Transverse colon (tissue), 4 donors: ENCODE measurements around the gene SNX22. TPM values are rescaled to one million over a fixed set of nuclear protein-coding genes. Genes with fewer than 3 reads are reported as not detected.

Source experiments
- DNase-seq: peaks from one replicate; pipeline ENCODE4 v3.0.0-alpha.2; 2019
- H3K27ac ChIP-seq, 4 donors: fragments of 200-600 bp; sonication (generic); 2 replicates each; pipeline ENCODE4 v1.5.1; 2016 to 2018; ENCODE audit warnings: inconsistent platforms in 4 of 4
- H3K27me3 ChIP-seq: fragments of 200-600 bp; sonication (generic); 2 replicates; pipeline ENCODE4 v1.5.1; 2017; ENCODE audit warnings: inconsistent platforms
- H3K36me3 ChIP-seq, 4 donors: fragments of 200-600 bp; sonication (generic); 2 replicates each; pipeline ENCODE4 v1.5.1; 2017 to 2019; ENCODE audit warnings: inconsistent platforms in 4 of 4
- H3K4me1 ChIP-seq, 4 donors: fragments of 200-600 bp; sonication (generic); 2 replicates each; pipeline ENCODE4 v1.5.1; 2017 to 2020; ENCODE audit warnings: inconsistent platforms in 4 of 4
- H3K4me3 ChIP-seq, 4 donors: fragments of 200-600 bp; sonication (generic); 1 replicate in 1 of 4; 2 replicates in 3 of 4; pipeline versions ENCODE4 v1.5.1 to v1.6.1; 2017 to 2019; ENCODE audit warnings: inconsistent platforms in 4 of 4
- H3K9me3 ChIP-seq, 2 donors: fragments of 200-600 bp; sonication (generic); 2 replicates each; pipeline ENCODE4 v1.5.1; 2017 to 2019; ENCODE audit warnings: inconsistent platforms in 2 of 2
- CTCF ChIP-seq, 5 experiments: fragments of 200-600 bp in 3 of 5; fragments of 450-650 bp in 2 of 5; sonication (generic) in 3 of 5; IDR thresholded peaks; 1 replicate in 2 of 5; 2 replicates in 3 of 5; pipeline ENCODE4 v1.5.1; 2016 to 2017; ENCODE audit warnings: antibody characterized with exemption in 5 of 5, inconsistent platforms in 3 of 5, mild to moderate bottlenecking in 2 of 5, moderate library complexity in 1 of 5
- EP300 ChIP-seq: sonication (generic); formaldehyde crosslinking; IDR thresholded peaks from one replicate; pipeline ENCODE4 v1.6.1; 2017; ENCODE audit warnings: antibody characterized with exemption, low read depth
- POLR2A ChIP-seq: fragments of 450-650 bp; IDR thresholded peaks from one replicate; pipeline ENCODE4 v1.6.1; 2016; ENCODE audit warnings: antibody characterized with exemption, mild to moderate bottlenecking, moderate library complexity
- POLR2AphosphoS5 ChIP-seq, 3 donors: sonication (generic); formaldehyde crosslinking; IDR thresholded peaks; one replicate each; pipeline ENCODE4 v1.6.1; 2016; ENCODE audit warnings: antibody characterized with exemption in 3 of 3
- WGBS, 2 donors: methylation state at CpG; one replicate each; pipeline ENCODE4 v1.1.5; 2018; ENCODE audit warnings: low coverage in 1 of 2; 5-methylcytosine and 5-hydroxymethylcytosine counted together
- in situ Hi-C, 4 donors: fragments of 200-750 bp; cut with MboI; loops; one replicate each; pipeline versions ENCODE4 v1.15.0 to v1.15.1; 2017; ENCODE audit warnings: low sequenced_read_pairs in 3 of 4, low pct_ligation_motif_present in 1 of 4, low pct_unique_long_range_greater_than_20kb in 1 of 4
- intact Hi-C: fragments of 100-400 bp; cut with DNase I; formaldehyde crosslinking; loops from one replicate; pipeline ENCODE4 v1.15.1; 2023; ENCODE audit warnings: low total_unique reads
- total RNA-seq, 4 donors: library from RNA; depleted of rRNA; stranded (reverse); fragments of >200 nt; gene quantifications; one replicate each; pipeline ENCODE4 v1.1.0, GENCODE V29; 2016

The SNX22 gene
- total RNA-seq, 4 donors from 2014 or later, result 2.2 to 3.7 TPM; not detected in 2

- 87 to 88% methylated on average over 3 to 11 of the region's 11 CpGs for WGBS, 2 donors
- Histone ChIP-seq H3K4me1 (peaks cover 17 to 33% (median 22%) of the 10 kb centered on the region in 4 donors), H3K9me3 (no peaks in the 10 kb centered on the region), H3K27ac (no peak overlapping the region), H3K4me3 (no peak overlapping the region), H3K27me3 (no peaks in the 10 kb centered on the region), H3K36me3 (peaks cover 0 to 48% (median 24%) of the 10 kb centered on the region in 4 donors)
- TF ChIP-seq CTCF (IDR thresholded peaks at IDR 0.05) (no peak), POLR2A (no peak), POLR2AphosphoS5 (IDR thresholded peaks at IDR 0.05) (no peak), EP300 (no peak)
- in situ Hi-C loops, result no loop called here
- DNase-seq, result no peak
- intact Hi-C loops, result no loop called here
Measured at GRCh38 chr15:64158363-64159134, 7.0 kb downstream of the SNX22 start.

GRCh38 chr15:64161688-64162477, 10.4 kb downstream of the SNX22 start:
- Histone ChIP-seq H3K27ac (peak overlapping the region; percentile 83 to 98 (median 90)), H3K9me3 (no peaks in the 10 kb centered on the region), H3K4me3 (peak overlapping the region; percentile 72 to 87 (median 82)), H3K36me3 (peaks cover 0 to 38% (median 16%) of the 10 kb centered on the region in 4 donors), H3K4me1 (peaks cover 17 to 42% (median 22%) of the 10 kb centered on the region in 4 donors), H3K27me3 (no peaks in the 10 kb centered on the region)
- intact Hi-C loops (no loop called here), in situ Hi-C loops (no loop called here)
- WGBS, 2 donors, result 30 to 46% methylated on average over 6 to 12 of the region's 12 CpGs
- TF ChIP-seq EP300, result no peak
- no peak for TF ChIP-seq POLR2A
- TF ChIP-seq POLR2AphosphoS5 (IDR thresholded peaks at IDR 0.05), result no peak
- TF ChIP-seq CTCF (IDR thresholded peaks at IDR 0.05), result no peak
- no peak for DNase-seq

GRCh38 chr15:64162478-64162868, 10.9 kb downstream of the SNX22 start:
- TF ChIP-seq CTCF (IDR thresholded peaks at IDR 0.05) (peak in 1 of 5 experiments; percentile 7), EP300 (no peak), POLR2AphosphoS5 (IDR thresholded peaks at IDR 0.05) (no peak), POLR2A (no peak)
- Histone ChIP-seq H3K4me3 (peak overlapping the region; percentile 72 to 87 (median 82)), H3K27me3 (no peaks in the 10 kb centered on the region), H3K27ac (peak overlapping the region; percentile 83 to 98 (median 90)), H3K36me3 (peaks cover 0 to 34% (median 13%) of the 10 kb centered on the region in 4 donors), H3K4me1 (peaks cover 17 to 42% (median 22%) of the 10 kb centered on the region in 4 donors), H3K9me3 (no peaks in the 10 kb centered on the region)
- intact Hi-C loops (no loop called here), in situ Hi-C loops (no loop called here)
- no peak for DNase-seq
- 0% methylated on average over 2 to 21 of the region's 21 CpGs for WGBS, 2 donors
